ENCODE measurements around the gene FAM13C.
"Not testable (repeated sequence)": the region's sequence is repeated elsewhere in the genome, so short reads cannot be mapped to it uniquely, and the experiment has no call there.

The FAM13C gene

GRCh38 chr10:59271160-59271559 lies 91.2 kb downstream of the FAM13C start:
- DNase-seq: no peak

DNA sequence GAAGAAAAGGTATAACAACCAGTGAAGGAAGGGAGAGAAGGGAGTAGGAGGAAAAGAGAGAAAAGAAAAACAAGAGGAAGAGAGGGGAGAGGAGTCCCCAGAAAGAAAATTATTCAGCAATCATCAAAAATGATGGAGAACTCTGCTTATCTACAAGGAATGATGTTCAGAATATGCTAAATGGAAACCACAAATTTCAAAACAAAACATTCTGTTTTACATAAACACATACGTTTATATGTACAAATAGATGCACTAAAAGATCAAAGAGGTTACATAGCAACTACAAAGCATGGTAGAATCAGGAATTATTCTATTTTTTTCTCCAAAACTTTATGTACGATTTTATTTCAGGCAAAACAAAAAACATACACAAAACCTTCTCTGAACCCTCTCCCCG lies 91.9 kb downstream of the FAM13C start:
- no peak for DNase-seq

DNA sequence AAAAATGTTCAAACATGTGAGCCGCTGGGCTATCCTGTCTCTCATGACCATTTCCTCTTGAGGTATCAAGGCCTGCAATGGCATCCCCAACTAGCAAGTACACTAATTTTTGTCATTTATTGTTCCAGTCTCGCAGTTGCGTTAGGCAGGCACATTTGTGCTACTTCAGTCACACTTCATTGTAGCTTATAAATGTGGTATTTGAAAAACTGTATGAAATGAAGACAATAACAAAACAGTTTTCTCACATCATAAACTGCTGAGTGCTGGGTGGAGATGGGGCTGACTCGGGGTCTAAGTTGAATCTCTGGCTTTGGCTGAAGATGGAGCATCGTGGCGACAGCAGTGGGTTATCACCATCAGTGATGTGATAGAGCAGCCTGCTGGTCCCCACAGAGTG lies 92.7 kb downstream of the FAM13C start:
- no peak for DNase-seq

GRCh38 chr10:59268460-59268859 lies 93.9 kb downstream of the FAM13C start:
- no peak for DNase-seq

GRCh38 chr10:59266321-59266720 lies 96.0 kb downstream of the FAM13C start:
- DNase-seq: no peak

GRCh38 chr10:59265141-59265540 lies 97.2 kb downstream of the FAM13C start:
- DNase-seq: no peak

DNA sequence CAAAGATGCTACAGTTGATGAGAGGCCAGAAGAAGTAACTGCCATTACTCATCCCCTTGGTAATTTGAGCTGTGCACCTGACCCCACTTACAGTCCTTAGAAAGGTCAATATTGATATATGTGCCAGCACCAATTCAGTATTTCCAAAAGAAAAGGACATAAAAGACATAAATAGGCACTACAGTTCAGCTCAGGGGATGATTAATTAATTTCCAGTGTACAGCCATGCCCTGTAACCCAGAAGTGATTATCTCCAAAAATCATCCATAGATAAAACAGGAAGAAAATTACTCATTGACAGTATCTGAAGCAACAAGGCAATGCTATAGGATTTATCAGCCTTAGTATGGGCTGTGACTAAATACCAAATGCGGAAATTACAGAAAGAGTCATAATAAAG lies 103.5 kb downstream of the FAM13C start:
- no peak for DNase-seq

DNA sequence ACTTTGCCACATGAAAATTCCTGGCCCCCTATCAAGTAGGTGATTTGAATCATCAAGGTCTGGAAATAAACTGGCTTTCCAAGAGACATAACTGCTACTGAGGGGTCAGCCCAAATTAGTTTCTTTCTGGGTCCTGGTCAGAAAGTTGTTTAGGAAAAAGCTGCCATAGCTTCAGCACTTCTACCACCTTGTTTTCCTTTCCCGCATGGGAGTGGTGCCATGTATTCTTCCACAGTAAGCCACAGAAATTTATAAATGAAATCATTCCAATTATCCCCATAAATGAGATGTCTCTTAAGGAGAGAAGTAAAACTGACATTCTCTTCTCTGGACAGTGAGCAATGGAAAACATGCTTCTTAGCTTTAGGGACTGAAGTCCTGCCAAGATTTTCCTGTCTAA lies 105.1 kb downstream of the FAM13C start:
- DNase-seq: no peak

DNA sequence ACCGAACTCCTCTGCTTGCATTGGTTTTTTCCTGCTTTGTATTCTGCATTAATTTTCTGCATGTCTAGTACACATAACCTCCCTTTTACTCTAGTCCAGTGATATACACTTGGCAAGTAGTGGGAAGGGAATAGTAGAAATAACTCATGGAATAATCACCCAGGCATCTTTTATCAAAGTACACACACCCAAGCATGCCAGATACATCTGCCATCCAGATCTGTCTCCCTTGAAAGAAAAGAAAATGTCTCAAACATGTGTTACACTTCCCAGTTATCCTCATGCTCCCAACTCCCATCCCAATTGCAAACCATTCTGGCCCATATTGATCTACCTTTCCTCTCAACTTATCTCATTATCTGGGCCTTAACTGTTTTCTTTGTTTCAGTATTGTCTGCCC lies 106.9 kb downstream of the FAM13C start:
- no peak for DNase-seq

DNA sequence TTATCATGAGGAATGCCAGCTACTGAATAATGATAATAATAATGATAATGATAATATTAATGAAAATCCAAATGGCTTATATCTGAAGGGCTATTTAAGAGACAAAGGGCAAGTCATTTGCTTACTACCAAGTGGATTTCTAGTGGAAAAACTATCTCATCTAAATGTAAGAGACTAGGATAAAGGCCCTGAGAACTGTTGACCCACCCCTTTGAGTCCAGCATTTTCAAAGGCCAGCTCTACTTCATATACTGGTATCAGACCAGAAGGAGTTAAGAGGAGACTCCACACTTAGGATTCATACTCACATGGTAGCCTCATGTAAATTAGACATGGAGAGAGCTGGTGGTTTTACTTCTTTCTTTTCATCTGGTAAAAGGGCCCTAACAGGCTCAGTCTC lies 109.9 kb downstream of the FAM13C start:
- no peak for DNase-seq

DNA sequence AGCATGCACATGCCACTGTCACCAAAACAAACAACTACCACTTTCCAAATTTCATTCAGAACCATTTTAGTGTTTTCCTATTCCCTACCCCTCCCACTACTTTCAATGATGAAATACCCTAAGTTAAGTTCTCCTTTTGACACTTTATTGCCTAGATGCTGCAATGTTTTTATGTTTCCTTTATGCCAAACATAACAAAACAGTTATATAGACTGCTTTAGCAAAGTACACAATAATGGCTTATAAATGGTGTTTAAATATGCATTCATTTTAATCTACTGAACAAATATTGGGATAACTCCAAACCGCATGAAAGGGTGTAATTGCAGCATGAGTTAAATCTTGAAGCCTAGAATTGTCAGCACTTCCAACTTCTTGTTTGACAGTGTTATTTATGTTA lies 116.7 kb downstream of the FAM13C start:
- no peak for DNase-seq

DNA sequence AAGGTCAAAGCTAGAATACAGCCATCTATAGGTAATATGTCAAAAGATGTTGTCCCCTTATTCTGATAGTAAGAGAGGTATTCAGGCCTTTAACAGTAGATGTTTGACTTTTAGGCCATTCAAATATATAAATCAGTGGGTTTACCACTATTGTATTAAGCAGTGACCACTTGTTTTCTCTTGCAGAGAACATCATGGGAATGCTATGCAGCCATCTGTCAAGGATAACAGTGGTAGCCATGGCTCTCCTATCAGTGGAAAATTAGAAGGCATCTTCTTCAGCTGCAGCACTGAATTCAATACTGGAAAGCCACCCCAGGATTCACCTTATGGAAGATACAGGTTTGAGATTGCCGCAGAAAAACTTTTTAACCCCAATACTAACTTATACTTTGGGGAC lies 117.5 kb downstream of the FAM13C start:
- DNase-seq: no peak

- DNase-seq: no peak
These were observed 118.6 kb downstream of the FAM13C start for GRCh38 chr10:59243611-59244195.

DNA sequence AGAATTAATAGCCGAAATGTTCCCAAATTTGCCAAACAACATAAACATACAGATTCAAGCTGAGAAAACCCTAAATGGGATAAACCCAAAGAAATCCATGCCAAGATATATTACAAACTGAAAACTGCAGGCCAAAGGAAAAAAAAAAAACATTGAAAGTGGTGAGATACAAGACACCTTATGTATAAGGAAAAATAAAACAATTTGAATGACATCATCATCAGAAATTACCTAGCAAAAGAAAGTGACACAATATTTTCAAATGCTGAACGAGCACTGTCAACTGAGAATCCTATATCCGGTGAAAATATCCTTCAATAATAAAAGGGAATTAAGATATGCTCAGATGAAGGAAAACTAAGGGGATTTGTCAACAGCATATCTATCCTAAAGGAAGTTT lies 119.4 kb downstream of the FAM13C start:
- no peak for DNase-seq

DNA sequence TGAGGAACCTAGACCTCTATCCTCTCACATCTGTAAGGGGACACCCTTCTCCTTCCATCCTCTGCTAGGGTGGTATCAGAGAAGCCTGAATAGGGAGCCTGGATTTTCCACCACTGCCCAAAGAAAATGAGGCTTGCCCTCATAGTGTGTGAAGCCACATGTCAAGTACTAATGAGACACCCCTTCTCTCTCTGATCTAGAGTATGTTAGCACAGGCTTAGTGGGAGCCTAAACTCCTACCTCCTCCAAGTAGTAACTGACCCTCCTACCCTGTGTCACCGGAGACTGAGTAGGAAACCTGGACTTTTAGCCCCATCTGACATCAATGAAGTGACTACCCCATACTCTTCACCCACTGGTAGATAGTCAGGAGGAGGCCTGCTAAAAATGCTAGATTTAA lies 120.3 kb downstream of the FAM13C start:
- no peak for DNase-seq

- DNase-seq: no peak
These were observed 121.7 kb downstream of the FAM13C start for GRCh38 chr10:59240582-59241183.

- not testable (repeated sequence) for DNase-seq
These were observed 123.2 kb downstream of the FAM13C start for GRCh38 chr10:59239108-59239507.

DNA sequence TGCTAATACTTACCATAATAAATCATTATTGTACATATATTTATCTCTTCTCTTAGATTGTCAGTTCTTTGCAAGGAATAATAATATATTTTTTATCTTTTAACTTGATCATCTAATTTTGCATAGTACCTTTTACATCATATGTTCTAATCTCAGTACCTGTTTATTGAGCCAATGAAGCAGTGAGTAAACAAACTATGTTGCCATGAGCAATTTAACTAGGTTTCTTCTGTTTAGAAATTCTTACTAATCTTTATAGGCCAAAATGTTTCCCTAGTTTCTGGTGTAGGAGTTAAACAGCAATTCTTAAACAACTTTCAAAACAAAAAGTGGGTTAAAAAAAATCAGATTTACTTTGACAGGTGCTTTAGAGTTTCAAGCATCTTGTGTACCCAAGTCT lies 124.6 kb downstream of the FAM13C start:
- DNase-seq: no peak

DNA sequence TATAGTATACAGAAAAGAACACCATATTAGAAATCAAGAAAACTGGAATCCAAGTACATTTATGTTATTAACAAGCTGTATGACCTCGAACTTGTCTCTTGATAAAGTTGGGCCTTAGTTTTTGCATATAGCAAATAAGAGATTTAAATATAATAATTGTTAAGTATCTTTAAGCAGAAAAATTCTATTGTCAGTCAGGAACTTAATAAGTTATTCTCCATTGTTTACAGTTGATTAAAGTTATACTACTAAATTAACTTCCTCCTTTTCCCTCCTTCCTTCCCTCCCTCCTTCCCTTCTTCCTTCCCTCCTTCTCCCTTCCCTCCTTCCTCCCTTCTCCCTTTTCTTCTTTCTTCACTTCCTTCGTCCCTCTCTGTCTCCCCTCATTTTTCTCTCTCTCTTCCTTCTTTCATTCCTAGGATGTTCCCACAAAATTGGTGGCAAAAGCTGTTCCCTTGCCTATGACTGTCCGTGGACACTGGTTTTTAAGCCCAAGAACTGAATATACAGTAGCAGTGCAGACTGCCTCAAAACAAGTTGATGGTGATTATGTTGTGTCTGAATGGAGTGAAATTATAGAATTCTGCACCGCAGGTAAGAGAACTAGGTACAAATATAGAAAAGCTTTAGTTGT lies 126.2 kb downstream of the FAM13C start:
- DNase-seq: no peak

- DNase-seq: no peak
These were observed 127.4 kb downstream of the FAM13C start for GRCh38 chr10:59234816-59235429.

GRCh38 chr10:59234194-59234593 lies 128.2 kb downstream of the FAM13C start:
- DNase-seq: no peak

GRCh38 chr10:59229441-59229840 lies 132.9 kb downstream of the FAM13C start:
- no peak for DNase-seq

- DNase-seq: no peak
These were observed 135.1 kb downstream of the FAM13C start for GRCh38 chr10:59227136-59227673.

- no peak for DNase-seq
These were observed 137.1 kb downstream of the FAM13C start for GRCh38 chr10:59225211-59225610.

All from CD4-positive, alpha-beta T cell treated with Interleukin-4 for 4 hours (primary cell).